Memory B cell (primary cell): ENCODE measurements around the gene PLGRKT.
"Not testable (repeated sequence)": the region's sequence is repeated elsewhere in the genome, so short reads cannot be mapped to it uniquely, and the experiment has no call there.

Experiments
- ATAC-seq: fragments of 150-1000 bp; cut with Tn5 transposase; 2 replicates; pipeline ENCODE4 v1.10.0; 2021; ENCODE audit warnings: low read depth, mild to moderate bottlenecking, moderate library complexity
- DNase-seq, 2 donors: peaks; one replicate each; pipeline ENCODE4 v3.0.0; 2022; ENCODE audit warnings: low spot score in 2 of 2
- H3K27ac Mint-ChIP-seq: one replicate; pipeline ENCODE4 v1.8.0; 2022; ENCODE audit warnings: mild to moderate bottlenecking, moderate library complexity, mixed read lengths
- H3K27me3 Mint-ChIP-seq: one replicate; pipeline ENCODE4 v1.8.0; 2022; ENCODE audit warnings: mixed read lengths
- H3K36me3 Mint-ChIP-seq: one replicate; pipeline ENCODE4 v1.8.0; 2022; ENCODE audit warnings: mild to moderate bottlenecking, mixed read lengths
- H3K4me1 Mint-ChIP-seq: one replicate; pipeline ENCODE4 v1.8.0; 2022; ENCODE audit warnings: mixed read lengths
- H3K4me3 Mint-ChIP-seq: one replicate; pipeline ENCODE4 v1.8.0; 2022; ENCODE audit warnings: mild to moderate bottlenecking, moderate library complexity, mixed read lengths
- H3K9me3 Mint-ChIP-seq: one replicate; pipeline ENCODE4 v1.8.0; 2022; ENCODE audit warnings: mixed read lengths

Gene PLGRKT

DNA sequence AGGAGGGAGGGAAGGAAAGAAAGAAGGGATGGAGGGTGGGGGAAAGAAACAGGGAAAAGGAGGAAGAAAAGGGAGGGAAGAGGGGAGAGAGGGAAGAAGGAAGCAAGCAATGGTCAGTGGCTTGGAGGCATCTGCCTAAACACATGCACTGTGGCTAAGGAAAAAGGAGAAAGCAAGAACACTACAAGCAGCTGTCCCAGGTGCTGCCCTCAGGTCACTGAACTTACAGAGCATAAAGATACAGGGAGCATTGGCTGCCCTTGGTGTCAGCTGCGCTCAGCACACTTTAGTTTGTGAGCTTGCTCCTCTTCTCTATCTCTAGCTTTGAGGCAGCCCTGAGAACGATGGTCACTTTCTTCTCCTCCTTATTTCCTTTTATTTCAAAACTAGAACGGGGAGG lies 40.2 kb downstream of the PLGRKT start:
- H3K4me3 Mint-ChIP-seq, ATAC-seq, H3K27me3 Mint-ChIP-seq, H3K27ac Mint-ChIP-seq, H3K4me1 Mint-ChIP-seq, H3K9me3 Mint-ChIP-seq, DNase-seq: not testable (repeated sequence)
- peaks cover 11% of the 10 kb centered on the region for H3K36me3 Mint-ChIP-seq

DNA sequence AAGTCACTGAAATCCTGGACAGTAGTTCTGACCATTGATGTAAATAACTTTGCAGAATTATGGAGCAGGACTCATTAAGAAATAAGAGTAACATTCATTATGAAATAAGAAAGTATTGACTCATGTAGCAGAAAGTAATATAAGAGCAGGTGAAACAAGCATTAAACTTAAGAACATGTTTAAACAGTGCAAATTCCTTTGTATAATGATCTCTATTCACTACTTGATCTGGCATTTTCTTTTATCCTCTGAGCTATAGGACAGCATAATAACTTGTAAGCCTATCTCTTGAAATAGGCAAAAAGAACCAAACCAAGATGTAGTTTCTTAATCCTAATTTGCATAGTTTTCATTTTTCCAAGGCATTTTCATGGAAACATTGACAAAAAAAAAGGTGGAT lies 42.3 kb downstream of the PLGRKT start:
- no peak overlapping the region for H3K27ac Mint-ChIP-seq
- H3K36me3 Mint-ChIP-seq: peaks cover 8% of the 10 kb centered on the region
- peaks cover 3% of the 10 kb centered on the region for H3K4me1 Mint-ChIP-seq
- H3K4me3 Mint-ChIP-seq: no peak overlapping the region
- no peaks in the 10 kb centered on the region for H3K27me3 Mint-ChIP-seq
- ATAC-seq (no peak), DNase-seq (no peak)
- no peaks in the 10 kb centered on the region for H3K9me3 Mint-ChIP-seq

DNA sequence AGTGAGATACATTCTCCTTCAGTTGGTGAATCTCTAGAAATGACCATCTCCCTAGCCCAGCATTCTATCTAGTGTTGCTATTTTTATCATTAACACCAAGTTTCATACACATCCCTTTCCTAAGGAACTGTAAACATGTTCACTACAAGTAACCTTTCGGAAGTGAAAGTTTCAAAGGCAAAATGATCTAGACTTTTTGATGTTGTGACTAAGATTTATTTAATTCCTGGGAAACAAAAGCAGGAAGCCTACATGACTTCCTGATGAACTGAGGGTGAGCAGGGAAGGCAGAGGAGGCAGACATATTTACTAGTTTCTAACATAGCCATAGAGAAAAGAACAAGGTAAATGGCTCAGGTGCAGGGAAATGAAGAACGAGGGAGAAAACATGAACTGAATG lies 43.7 kb downstream of the PLGRKT start:
- H3K27me3 Mint-ChIP-seq, H3K4me1 Mint-ChIP-seq, H3K4me3 Mint-ChIP-seq, DNase-seq, H3K27ac Mint-ChIP-seq, H3K9me3 Mint-ChIP-seq, H3K36me3 Mint-ChIP-seq, ATAC-seq: not testable (repeated sequence)

DNA sequence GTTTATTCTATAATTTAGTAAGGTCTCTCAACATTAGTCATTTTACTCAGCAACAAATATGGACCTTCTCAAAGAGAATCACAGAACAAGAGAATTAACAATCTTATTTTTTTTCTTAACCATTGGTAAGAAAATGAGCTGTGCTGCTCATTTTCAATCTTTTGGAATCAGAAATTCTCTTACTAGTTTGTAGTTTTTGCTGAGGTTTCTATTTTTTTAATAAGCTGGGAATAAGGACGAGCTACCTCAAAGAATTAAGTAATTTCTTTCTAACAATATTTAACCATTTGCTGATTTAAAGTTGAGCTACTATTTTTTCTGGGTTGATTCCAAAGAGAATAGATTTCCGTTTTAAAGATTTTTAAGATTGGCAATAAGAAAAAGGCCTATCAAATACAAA lies 44.2 kb downstream of the PLGRKT start:
- ATAC-seq (no peak), DNase-seq (no peak)
- Mint-ChIP-seq H3K4me1 (peaks cover 6% of the 10 kb centered on the region), H3K9me3 (no peaks in the 10 kb centered on the region), H3K4me3 (no peak overlapping the region), H3K36me3 (peaks cover 8% of the 10 kb centered on the region), H3K27ac (no peak overlapping the region), H3K27me3 (no peaks in the 10 kb centered on the region)

DNA sequence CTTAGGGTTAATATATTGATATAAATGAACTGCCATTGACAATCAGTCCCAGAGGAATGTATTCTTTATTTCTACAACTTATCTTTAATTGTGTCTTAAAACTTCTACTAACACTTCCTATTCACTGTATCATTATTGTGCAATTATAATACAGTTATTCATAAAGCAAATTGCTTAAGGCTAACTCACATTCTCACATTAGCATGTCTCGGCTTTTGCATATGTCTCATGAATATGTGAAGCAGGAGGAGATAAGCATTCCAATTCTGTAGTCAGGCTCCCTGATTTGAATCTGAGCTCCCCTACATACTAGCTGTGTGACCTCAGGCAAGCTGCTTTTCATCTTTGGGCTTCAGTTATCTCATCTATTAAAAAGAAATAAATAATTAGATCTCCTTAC lies 45.4 kb downstream of the PLGRKT start:
- Mint-ChIP-seq H3K4me1 (peaks cover 7% of the 10 kb centered on the region), H3K27ac (no peak overlapping the region), H3K4me3 (no peak overlapping the region), H3K9me3 (no peaks in the 10 kb centered on the region), H3K36me3 (peaks cover 6% of the 10 kb centered on the region), H3K27me3 (no peaks in the 10 kb centered on the region)
- DNase-seq (no peak), ATAC-seq (no peak)

DNA sequence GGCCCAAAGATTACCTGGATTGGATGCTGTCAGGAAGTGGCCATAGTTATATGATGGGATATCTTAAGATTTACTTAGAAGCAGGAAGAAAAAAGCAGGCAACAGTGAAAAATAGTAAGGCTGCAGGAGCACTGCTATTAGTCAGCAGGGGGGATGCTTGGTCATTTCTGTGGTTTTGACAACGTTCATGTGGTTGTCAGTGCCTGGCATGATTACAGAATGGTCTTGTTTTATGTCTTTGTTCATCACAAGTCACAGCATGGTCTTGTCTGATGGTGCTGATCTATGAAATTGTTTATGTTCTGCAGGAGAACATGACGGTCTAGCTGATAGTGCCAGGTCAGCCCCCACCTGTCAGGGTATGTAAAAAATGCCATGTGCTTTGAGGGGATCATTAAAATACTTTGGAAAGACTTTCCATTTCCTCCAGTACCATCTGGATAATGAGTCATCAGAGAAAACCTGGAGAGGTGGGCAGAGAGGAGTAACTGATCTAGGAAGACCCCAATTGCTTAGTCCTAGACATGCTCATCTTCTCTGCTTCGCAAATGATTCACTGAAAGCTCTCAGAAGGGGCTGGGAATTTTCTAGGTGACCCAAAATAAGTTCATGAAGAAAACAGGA lies 48.5 kb downstream of the PLGRKT start:
- Mint-ChIP-seq H3K4me3 (no peak overlapping the region), H3K27me3 (no peaks in the 10 kb centered on the region), H3K36me3 (peaks cover 7% of the 10 kb centered on the region), H3K4me1 (peaks cover 8% of the 10 kb centered on the region), H3K27ac (no peak overlapping the region), H3K9me3 (no peaks in the 10 kb centered on the region)
- no peak for DNase-seq
- no peak for ATAC-seq

DNA sequence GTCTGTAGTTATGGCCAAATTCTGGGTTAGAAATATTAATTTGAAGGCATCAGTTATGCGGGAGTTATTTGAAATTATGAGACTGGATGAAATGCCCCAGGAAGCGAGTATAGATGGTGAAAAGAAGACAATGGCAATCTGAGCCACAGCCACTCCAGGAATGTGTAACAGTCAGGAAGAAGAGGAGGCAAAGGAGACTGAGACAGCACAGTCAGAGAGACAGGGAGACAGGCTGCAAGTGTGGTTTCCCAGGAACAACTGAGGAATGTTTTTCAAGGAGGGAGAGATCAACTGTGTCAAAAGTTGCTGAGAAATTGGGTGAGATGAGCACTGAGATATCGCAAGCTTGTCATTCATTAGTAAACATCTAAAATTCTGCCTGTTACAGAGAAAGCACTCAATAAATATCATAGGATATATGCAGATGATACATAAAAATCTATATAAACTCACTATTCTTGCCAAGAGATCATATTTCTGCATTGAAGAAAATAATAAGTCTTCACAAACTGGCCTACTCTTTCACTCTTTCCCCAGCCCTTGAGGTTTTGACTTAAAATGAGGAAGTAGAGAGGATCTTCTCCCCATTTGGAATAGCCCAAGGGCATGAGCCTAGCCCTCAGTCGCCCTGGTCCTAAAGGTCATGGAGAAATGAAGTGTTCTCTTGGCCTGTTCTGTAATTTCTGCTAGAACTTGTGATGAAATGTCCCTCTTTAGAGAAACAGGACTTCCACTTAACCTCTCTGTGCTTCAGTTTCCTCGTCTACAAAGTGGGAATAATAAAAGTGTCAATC lies 49.5 kb downstream of the PLGRKT start:
- no peaks in the 10 kb centered on the region for H3K27me3 Mint-ChIP-seq
- no peaks in the 10 kb centered on the region for H3K9me3 Mint-ChIP-seq

DNA sequence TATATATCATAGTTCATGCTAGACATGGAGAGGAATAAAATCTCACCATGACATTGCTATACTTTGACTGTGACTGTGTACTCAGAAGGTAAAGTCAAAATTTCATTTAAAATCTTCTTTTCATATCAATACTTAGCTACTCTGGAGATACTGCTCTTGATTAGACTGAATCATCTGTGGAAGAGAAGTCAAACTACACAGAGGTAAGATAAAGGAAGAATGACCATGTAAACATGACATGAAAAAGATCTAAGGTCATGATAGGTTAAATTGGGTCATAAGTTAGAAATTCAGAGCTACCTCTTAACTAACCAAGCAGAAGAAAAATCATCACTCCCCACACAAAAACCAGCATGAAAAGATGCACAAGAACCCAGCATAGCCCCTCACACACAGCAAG lies 53.3 kb downstream of the PLGRKT start:
- H3K9me3 Mint-ChIP-seq: no peaks in the 10 kb centered on the region
- H3K27ac Mint-ChIP-seq: no peak overlapping the region
- no peaks in the 10 kb centered on the region for H3K27me3 Mint-ChIP-seq
- H3K36me3 Mint-ChIP-seq: peaks cover 14% of the 10 kb centered on the region
- H3K4me3 Mint-ChIP-seq: no peak overlapping the region
- ATAC-seq (no peak), DNase-seq (no peak)
- H3K4me1 Mint-ChIP-seq: peaks cover 18% of the 10 kb centered on the region

More for the DNA sequence above, 49.5 kb downstream of the PLGRKT start:
- DNase-seq: no peak
- no peak overlapping the region for H3K27ac Mint-ChIP-seq
- H3K4me1 Mint-ChIP-seq: peaks cover 10% of the 10 kb centered on the region
- no peak overlapping the region for H3K4me3 Mint-ChIP-seq
- H3K36me3 Mint-ChIP-seq: peaks cover 6% of the 10 kb centered on the region
- no peak for ATAC-seq

DNA sequence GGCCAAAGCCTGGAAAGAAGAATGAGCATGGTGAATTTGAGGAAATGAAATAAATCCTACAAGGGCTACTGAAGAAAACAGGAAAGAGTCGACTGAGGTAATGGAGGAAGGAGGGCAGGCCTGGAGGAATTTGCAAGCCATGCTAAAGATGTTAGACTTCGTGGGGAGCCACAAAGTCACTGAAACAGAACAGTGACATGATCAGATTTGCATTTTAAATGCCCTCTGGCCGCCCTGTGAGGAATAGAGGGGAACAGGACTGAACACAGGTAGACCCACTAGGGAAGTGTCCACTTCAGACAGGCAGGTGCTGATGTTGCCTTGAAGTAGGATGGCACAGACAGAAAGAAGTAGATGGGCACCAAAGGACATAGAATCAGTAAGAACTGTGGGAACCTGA lies 55.2 kb downstream of the PLGRKT start:
- Mint-ChIP-seq H3K27me3 (no peaks in the 10 kb centered on the region), H3K4me1 (peaks cover 16% of the 10 kb centered on the region), H3K9me3 (no peaks in the 10 kb centered on the region), H3K27ac (peak overlapping the region; percentile 46), H3K36me3 (peaks cover 14% of the 10 kb centered on the region), H3K4me3 (no peak overlapping the region)
- no peak for DNase-seq
- peak; percentile 35 for ATAC-seq

DNA sequence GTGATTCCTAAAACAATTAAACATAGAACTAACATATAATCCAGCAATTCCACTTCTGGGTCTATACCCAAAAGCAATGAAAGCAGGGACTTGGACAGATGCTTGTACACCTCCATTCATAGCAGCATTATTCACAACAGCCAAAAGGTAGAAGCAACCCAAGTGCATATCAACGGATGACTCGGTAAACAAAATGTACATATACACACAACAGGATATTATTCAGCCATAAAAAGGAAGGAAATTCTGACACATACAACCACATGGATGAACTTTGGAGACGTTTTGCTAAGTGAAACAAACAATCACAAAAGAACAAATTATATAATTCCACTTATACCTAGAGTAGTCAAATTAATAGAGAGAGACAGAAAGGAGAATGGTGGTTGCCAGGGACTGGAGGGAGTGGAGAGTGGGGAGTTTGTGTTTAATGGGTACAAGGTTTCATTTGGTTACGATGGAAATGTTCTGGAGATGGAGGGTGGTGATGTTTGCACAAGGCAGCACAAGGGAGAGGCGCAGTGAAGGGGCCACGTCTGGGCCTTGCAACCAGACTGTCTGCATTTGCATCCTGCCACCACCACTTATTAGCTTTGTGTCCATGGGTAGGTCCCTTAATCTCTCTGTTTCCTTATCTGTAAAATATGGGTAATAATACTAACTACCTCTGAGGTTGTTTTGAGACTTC lies 61.8 kb downstream of the PLGRKT start:
- H3K36me3 Mint-ChIP-seq: peaks cover 18% of the 10 kb centered on the region
- ATAC-seq (no peak), DNase-seq (no peak)
- no peaks in the 10 kb centered on the region for H3K27me3 Mint-ChIP-seq
- no peak overlapping the region for H3K27ac Mint-ChIP-seq
- peaks cover 2% of the 10 kb centered on the region for H3K4me1 Mint-ChIP-seq
- H3K4me3 Mint-ChIP-seq: no peak overlapping the region
- peaks cover 3% of the 10 kb centered on the region for H3K9me3 Mint-ChIP-seq

DNA sequence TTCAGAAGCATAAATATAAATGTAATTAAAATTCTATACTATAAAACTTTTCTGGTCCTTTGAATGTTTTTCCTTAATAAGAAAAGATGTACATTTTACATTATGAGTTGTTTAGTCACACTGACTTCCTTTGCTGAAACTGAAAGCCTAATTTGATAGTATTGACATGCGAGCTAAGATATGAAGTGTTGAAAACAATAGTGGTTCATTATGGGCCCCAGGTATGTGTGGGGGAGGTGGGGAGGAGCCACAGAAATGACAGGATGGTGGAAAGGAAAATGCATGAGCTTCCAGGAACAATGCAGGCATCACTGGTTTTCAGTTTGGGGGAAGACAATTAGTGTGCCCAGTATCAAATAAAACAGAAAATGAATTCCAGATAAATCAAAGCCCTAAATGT lies 62.6 kb downstream of the PLGRKT start:
- H3K4me1 Mint-ChIP-seq: peaks cover 2% of the 10 kb centered on the region
- no peak for DNase-seq

DNA sequence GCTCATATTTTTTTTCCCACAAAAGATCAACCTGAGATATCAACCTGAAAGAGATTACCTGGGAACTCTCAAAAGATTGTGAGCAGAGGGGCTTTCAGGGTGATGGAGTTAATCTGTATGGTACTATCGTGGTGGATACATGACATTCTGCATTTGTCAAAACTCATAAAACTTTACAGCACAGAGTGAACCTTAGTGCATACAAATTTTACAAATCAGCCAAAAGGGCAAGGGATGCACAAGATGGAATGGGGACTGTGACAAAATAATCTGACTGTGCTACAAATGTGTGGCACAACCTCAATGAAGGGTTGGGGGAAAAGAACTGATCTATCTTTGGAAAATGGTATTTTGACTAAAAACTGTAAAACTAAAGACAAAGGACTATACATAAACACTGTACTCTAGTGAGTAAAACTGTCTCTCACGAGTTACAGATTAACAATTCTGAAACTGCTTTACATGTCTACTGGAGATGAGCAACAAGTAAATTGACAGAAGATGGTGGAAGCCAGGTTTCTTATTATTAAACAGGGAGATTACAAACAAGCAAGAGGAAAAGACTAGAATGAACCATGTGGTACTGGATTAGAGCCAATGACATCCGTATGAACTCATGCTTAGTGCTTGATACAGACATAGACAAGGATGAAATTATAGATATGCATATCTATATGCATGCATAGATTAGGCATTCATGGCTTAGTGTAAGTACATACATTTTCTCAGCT lies 73.3 kb downstream of the PLGRKT start:
- ATAC-seq: no peak
- H3K27ac Mint-ChIP-seq: no peak overlapping the region
- H3K4me3 Mint-ChIP-seq: no peak overlapping the region
- peaks cover 18% of the 10 kb centered on the region for H3K36me3 Mint-ChIP-seq
- no peak for DNase-seq
- no peaks in the 10 kb centered on the region for H3K4me1 Mint-ChIP-seq
- no peaks in the 10 kb centered on the region for H3K27me3 Mint-ChIP-seq
- peaks cover 2% of the 10 kb centered on the region for H3K9me3 Mint-ChIP-seq

More for the DNA sequence above, 62.6 kb downstream of the PLGRKT start:
- Mint-ChIP-seq H3K27ac (no peak overlapping the region), H3K4me3 (no peak overlapping the region), H3K36me3 (peaks cover 12% of the 10 kb centered on the region), H3K27me3 (no peaks in the 10 kb centered on the region), H3K9me3 (peaks cover 3% of the 10 kb centered on the region)
- no peak for ATAC-seq

DNA sequence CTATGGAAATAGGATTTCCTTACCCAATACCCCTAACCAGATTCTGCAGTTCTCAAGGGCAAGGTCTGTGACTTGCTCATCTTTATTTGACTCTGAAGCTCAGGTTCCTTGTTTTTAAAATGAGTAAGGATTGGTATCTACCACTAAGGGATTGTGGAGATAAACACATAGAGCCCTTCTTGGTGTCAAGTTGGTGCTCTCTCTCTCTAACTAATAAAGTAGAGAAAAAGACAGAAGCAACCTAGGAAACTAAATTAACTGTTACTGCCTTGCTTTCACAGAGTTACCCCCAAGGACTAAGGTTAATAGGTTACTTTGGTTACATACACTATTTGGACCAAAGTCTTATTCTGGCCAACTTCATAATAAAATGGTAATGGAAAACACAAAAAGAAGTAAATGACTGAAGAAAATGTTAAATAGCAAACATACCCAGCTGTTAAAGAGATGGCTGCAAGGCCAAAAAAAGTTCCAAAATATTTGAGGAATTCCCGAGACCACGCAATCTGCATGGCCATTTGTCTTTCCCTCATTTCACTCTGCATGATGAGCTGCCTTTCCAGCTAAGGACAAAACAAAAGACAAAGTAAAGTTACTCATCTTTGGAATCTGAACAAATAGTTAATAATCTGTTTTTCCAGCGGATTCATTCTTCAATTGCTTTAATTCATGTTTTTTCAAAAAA lies 76.3 kb downstream of the PLGRKT start:
- Mint-ChIP-seq H3K27me3 (no peaks in the 10 kb centered on the region), H3K36me3 (peaks cover 25% of the 10 kb centered on the region), H3K27ac (no peak overlapping the region), H3K4me1 (no peaks in the 10 kb centered on the region), H3K4me3 (no peak overlapping the region), H3K9me3 (no peaks in the 10 kb centered on the region)
- DNase-seq: no peak
- no peak for ATAC-seq
